DMS 273 (cell line): Measurements from ENCODE around the gene SOBP.

Source experiments
- DNase-seq: peaks from one replicate; lab custom pipeline; 2025; ENCODE audit not compliant: unreplicated experiment; lab: John Stamatoyannopoulos, UW

Gene SOBP

GRCh38 chr6:107674995-107675738 is 185.2 kb downstream of the SOBP start:
- DNase-seq = peak; percentile 92

- DNase-seq = no peak
These were observed 186.1 kb downstream of the SOBP start for GRCh38 chr6:107676042-107676441.

- DNase-seq = no peak
These were observed 187.5 kb downstream of the SOBP start for GRCh38 chr6:107677399-107677798.

- peak; percentile 29 for DNase-seq
These were observed 189.5 kb downstream of the SOBP start for GRCh38 chr6:107679457-107679856.

- no peak for DNase-seq
These were observed 192.8 kb downstream of the SOBP start for GRCh38 chr6:107682721-107683120.

GRCh38 chr6:107683183-107683582 is 193.3 kb downstream of the SOBP start:
- no peak for DNase-seq

- no peak for DNase-seq
These were observed 195.1 kb downstream of the SOBP start for GRCh38 chr6:107684996-107685395.

GRCh38 chr6:107689190-107689589 is 199.3 kb downstream of the SOBP start:
- no peak for DNase-seq

GRCh38 chr6:107689951-107690642 is 200.2 kb downstream of the SOBP start:
- no peak for DNase-seq

- no peak for DNase-seq
These were observed 200.7 kb downstream of the SOBP start for GRCh38 chr6:107690643-107691061.

- DNase-seq = no peak
These were observed 201.3 kb downstream of the SOBP start for GRCh38 chr6:107691062-107691751.

- DNase-seq = no peak
These were observed 202.4 kb downstream of the SOBP start for GRCh38 chr6:107692351-107692750.

- no peak for DNase-seq
These were observed 205.3 kb downstream of the SOBP start for GRCh38 chr6:107695061-107695720.

- no peak for DNase-seq
These were observed 207.8 kb downstream of the SOBP start for GRCh38 chr6:107697682-107698081.

- no peak for DNase-seq
These were observed 208.2 kb downstream of the SOBP start for GRCh38 chr6:107698146-107698545.

- DNase-seq = no peak
These were observed 209.3 kb downstream of the SOBP start for GRCh38 chr6:107699254-107699653.

GRCh38 chr6:107699697-107700325 is 209.9 kb downstream of the SOBP start:
- DNase-seq = no peak

- DNase-seq = no peak
These were observed 213.7 kb downstream of the SOBP start for GRCh38 chr6:107703606-107704005.

GRCh38 chr6:107704347-107705013 is 214.6 kb downstream of the SOBP start:
- peak; percentile 66 for DNase-seq

GRCh38 chr6:107706516-107707115 is 216.7 kb downstream of the SOBP start:
- no peak for DNase-seq
